IMR-90 (cell line): ENCODE results near the gene SLC6A4. TPM values are rescaled to one million over a fixed set of nuclear protein-coding genes. Genes with fewer than 3 reads are reported as not detected.

Experiments
- ATAC-seq: fragments of 200-7000 bp; cut with Tn5 transposase; 2 replicates; pipeline ENCODE4 v1.9.1; 2020; ENCODE audit warnings: low read depth, mild to moderate bottlenecking, moderate library complexity
- BruUV-seq: library from RNA; stranded (reverse); fragments of 400-500 nt; replicated peaks from 2 replicates; lab custom pipeline; 2021; lab: Mats Ljungman, UMichigan
- CTCF ChIA-PET: fragments of 300-600 bp; formaldehyde crosslinking; extraction: SDS; loops from one replicate; lab custom pipeline; 2021; ENCODE audit warnings: antibody characterized with exemption; lab: Yijun Ruan, JAX
- POLR2A ChIA-PET: fragments of 300-600 bp; sonication (Branson Sonifier 250); formaldehyde crosslinking; loops from one replicate; lab custom pipeline; 2022; ENCODE audit warnings: antibody characterized with exemption; ENCODE audit not compliant: unreplicated experiment; lab: Charles Lee
- DNase-seq: peaks from one replicate; pipeline ENCODE4 v3.0.0; 2013
- H2AFZ ChIP-seq: replicated peaks from 2 replicates; pipeline ENCODE3; 2013; ENCODE audit warnings: low read length, mild to moderate bottlenecking; ENCODE audit not compliant: poor library complexity
- H2AK5ac ChIP-seq: 2 replicates; pipeline ENCODE4 v1.6.1; 2013; ENCODE audit warnings: low read depth, low read length, inconsistent platforms
- H2AK9ac ChIP-seq: replicated peaks from 2 replicates; pipeline ENCODE3; 2013; ENCODE audit warnings: mild to moderate bottlenecking, low read depth, low read length, moderate library complexity; ENCODE audit not compliant: poor library complexity
- H2BK120ac ChIP-seq: 2 replicates; pipeline ENCODE4 v1.6.1; 2013; ENCODE audit warnings: low read depth, low read length, inconsistent platforms
- H2BK15ac ChIP-seq: 3 replicates; pipeline ENCODE4 v1.6.1; 2013; ENCODE audit warnings: low read depth, low read length, inconsistent platforms
- H2BK20ac ChIP-seq: 2 replicates; pipeline ENCODE4 v1.6.1; 2013; ENCODE audit warnings: low read depth, mild to moderate bottlenecking, inconsistent platforms, low read length, moderate library complexity
- H2BK5ac ChIP-seq: 2 replicates; pipeline ENCODE4 v1.6.1; 2013; ENCODE audit warnings: mild to moderate bottlenecking, low read depth, low read length, inconsistent platforms; ENCODE audit not compliant: poor library complexity, severe bottlenecking
- H3K14ac ChIP-seq: replicated peaks from 2 replicates; pipeline ENCODE4 v1.6.1; 2013; ENCODE audit warnings: low read depth, low read length, inconsistent platforms
- H3K18ac ChIP-seq: 2 replicates; pipeline ENCODE4 v1.6.1; 2013; ENCODE audit warnings: low read depth, low read length, control low read depth
- H3K23ac ChIP-seq: 2 replicates; pipeline ENCODE4 v1.6.1; 2013; ENCODE audit warnings: low read depth, low read length, inconsistent platforms
- H3K27ac ChIP-seq: 2 replicates; pipeline ENCODE4 v1.5.1; 2013; ENCODE audit warnings: mild to moderate bottlenecking, control low read depth, low read length; ENCODE audit not compliant: insufficient read depth
- H3K27me3 ChIP-seq: 2 replicates; pipeline ENCODE4 v1.6.1; 2013; ENCODE audit warnings: low read length; ENCODE audit not compliant: control insufficient read depth, insufficient read depth
- H3K36me3 ChIP-seq: 2 replicates; pipeline ENCODE4 v1.6.1; 2013; ENCODE audit warnings: low read length, mixed read lengths; ENCODE audit not compliant: control insufficient read depth, insufficient read depth
- H3K4ac ChIP-seq: 2 replicates; pipeline ENCODE4 v1.6.1; 2013; ENCODE audit warnings: low read depth, low read length, inconsistent platforms
- H3K4me1 ChIP-seq: 2 replicates; pipeline ENCODE4 v1.6.1; 2013; ENCODE audit warnings: low read length, mixed read lengths; ENCODE audit not compliant: control insufficient read depth, insufficient read depth
- H3K4me2 ChIP-seq: 2 replicates; pipeline ENCODE4 v1.6.1; 2013; ENCODE audit warnings: low read depth, mild to moderate bottlenecking, control low read depth, low read length, moderate library complexity
- H3K4me3 ChIP-seq: 2 replicates; pipeline ENCODE4 v1.5.1; 2013; ENCODE audit warnings: low read depth, mild to moderate bottlenecking, control low read depth, low read length, moderate library complexity; ENCODE audit not compliant: insufficient read depth
- H3K56ac ChIP-seq: 2 replicates; pipeline ENCODE4 v1.6.1; 2013; ENCODE audit warnings: low read length, inconsistent platforms; ENCODE audit not compliant: insufficient read depth; ENCODE audit errors: extremely low read depth
- H3K79me1 ChIP-seq, 2 experiments: 2 replicates each; pipeline ENCODE4 v1.6.1; 2013; ENCODE audit warnings: low read length in 2 of 2, inconsistent platforms in 1 of 2, low read depth in 1 of 2
- H3K9ac ChIP-seq: 2 replicates; pipeline ENCODE4 v1.6.1; 2013; ENCODE audit warnings: low read depth, low read length, control low read depth
- H3K9me1 ChIP-seq: 2 replicates; pipeline ENCODE4 v1.6.1; 2013; ENCODE audit warnings: low read length, inconsistent platforms; ENCODE audit not compliant: insufficient read depth
- H3K9me3 ChIP-seq: 2 replicates; pipeline ENCODE4 v1.6.1; 2013; ENCODE audit warnings: low read length; ENCODE audit not compliant: control insufficient read depth, insufficient read depth
- H4K20me1 ChIP-seq: 2 replicates; pipeline ENCODE4 v1.6.1; 2013; ENCODE audit warnings: low read length, inconsistent platforms; ENCODE audit not compliant: insufficient read depth
- H4K5ac ChIP-seq: 2 replicates; pipeline ENCODE4 v1.6.1; 2013; ENCODE audit warnings: mild to moderate bottlenecking, low read depth, low read length, control low read depth
- H4K8ac ChIP-seq, 2 experiments: 2 replicates each; pipeline ENCODE4 v1.6.1; 2013; ENCODE audit warnings: low read depth in 2 of 2, low read length in 2 of 2, control low read depth in 1 of 2, inconsistent platforms in 1 of 2
- H4K91ac ChIP-seq: 2 replicates; pipeline ENCODE4 v1.6.1; 2013; ENCODE audit warnings: low read depth, low read length, inconsistent platforms; ENCODE audit not compliant: insufficient read depth
- BHLHE40 ChIP-seq: fragments of 150-350 bp; IDR thresholded peaks from 2 replicates; pipeline ENCODE4 v1.6.1; 2016; ENCODE audit warnings: mild to moderate bottlenecking, low read depth, low read length
- CEBPB ChIP-seq: IDR thresholded peaks from 2 replicates; pipeline ENCODE4 v1.6.1; 2012; ENCODE audit warnings: low read depth, low read length, improper control_type of control experiment
- CHD1 ChIP-seq: IDR thresholded peaks from 2 replicates; pipeline ENCODE4 v1.6.1; 2012; ENCODE audit warnings: low read depth, low read length, improper control_type of control experiment
- FOS ChIP-seq: fragments of 150-350 bp; IDR thresholded peaks from 2 replicates; pipeline ENCODE4 v1.6.1; 2016; ENCODE audit warnings: low read depth, low read length
- MAFK ChIP-seq: IDR thresholded peaks from 2 replicates; pipeline ENCODE4 v1.6.1; 2012; ENCODE audit warnings: low read depth, low read length, improper control_type of control experiment
- MAZ ChIP-seq: IDR thresholded peaks from 2 replicates; pipeline ENCODE4 v1.6.1; 2012; ENCODE audit warnings: low read depth, mild to moderate bottlenecking, low read length, improper control_type of control experiment, moderate library complexity, borderline replicate concordance
- MXI1 ChIP-seq: IDR thresholded peaks from 2 replicates; pipeline ENCODE4 v1.6.1; 2012; ENCODE audit warnings: low read depth, mild to moderate bottlenecking, low read length, moderate library complexity, borderline replicate concordance
- NFE2L2 ChIP-seq: fragments of 150-350 bp; IDR thresholded peaks from 2 replicates; pipeline ENCODE4 v1.6.1; 2016; ENCODE audit warnings: low read depth, mild to moderate bottlenecking, low read length
- POLR2A ChIP-seq: IDR thresholded peaks from 2 replicates; pipeline ENCODE4 v1.6.1; 2012; ENCODE audit warnings: mild to moderate bottlenecking, low read depth, low read length
- RAD21 ChIP-seq: IDR thresholded peaks from 2 replicates; pipeline ENCODE4 v1.6.1; 2012; ENCODE audit warnings: low read length, improper control_type of control experiment
- RCOR1 ChIP-seq: IDR thresholded peaks from 2 replicates; pipeline ENCODE4 v1.6.1; 2012; ENCODE audit warnings: mild to moderate bottlenecking, low read length, improper control_type of control experiment; ENCODE audit not compliant: insufficient replicate concordance
- RFX5 ChIP-seq: IDR thresholded peaks from 2 replicates; pipeline ENCODE4 v1.8.0; 2012; ENCODE audit warnings: low read depth, mild to moderate bottlenecking, low read length, moderate library complexity
- WGBS, 2 experiments: methylation state at CpG; one replicate each; pipeline versions ENCODE4 v1.1.5 to v1.1.7; 2013; ENCODE audit warnings: missing lambda C conversion rate in 2 of 2; ENCODE audit not compliant: insufficient read length in 1 of 2; ENCODE audit errors: extremely low coverage in 2 of 2; 5-methylcytosine and 5-hydroxymethylcytosine counted together
- dilution Hi-C: fragments of 300-500 bp; cut with HindIII; formaldehyde crosslinking; loops from one replicate; pipeline ENCODE4 v1.14.3; 2018; ENCODE audit warnings: low sequenced_read_pairs; ENCODE audit not compliant: unreplicated experiment
- in situ Hi-C: fragments of 300-500 bp; cut with MboI; formaldehyde crosslinking; loops from 3 replicates; pipeline ENCODE4 v1.14.3; 2019; ENCODE audit warnings: low sequenced_read_pairs, inconsistent platforms, mixed read lengths
- intact Hi-C: fragments of 100-400 bp; cut with micrococcal nuclease; formaldehyde crosslinking; loops from 2 replicates; pipeline ENCODE4 v1.10.0; 2022
- polyA plus RNA-seq, 3 experiments: library from polyadenylated mRNA; depleted of rRNA; stranded (reverse); fragments of >200 nt; gene quantifications; 2 replicates each; pipeline ENCODE4 v1.2.3, GENCODE V29; 2012; ENCODE audit warnings: low replicate concordance in 1 of 3
- total RNA-seq: library from RNA; depleted of rRNA; stranded (reverse); fragments of >200 nt; gene quantifications from 2 replicates; pipeline ENCODE4 v1.2.3, GENCODE V29; 2012
- TF ChIP-seq, protein P1 (sequence below): conservative IDR thresholded peaks from 2 replicates; pipeline ENCODE4 v1.5.1; 2012; ENCODE audit warnings: mild to moderate bottlenecking, low read depth, low read length, improper control_type of control experiment
- TF ChIP-seq, protein P2 (sequence below): fragments of 150-350 bp; IDR thresholded peaks from 2 replicates; pipeline ENCODE4 v1.6.1; 2017; ENCODE audit warnings: mild to moderate bottlenecking, antibody characterized with exemption, low read length, low read depth
- TF ChIP-seq, protein P3 (sequence below): fragments of 150-350 bp; IDR thresholded peaks from 2 replicates; pipeline ENCODE4 v1.6.1; 2016; ENCODE audit warnings: low read depth, mild to moderate bottlenecking, low read length, moderate library complexity, borderline replicate concordance

SLC6A4 gene
- total and polyA plus RNA-seq, 2 of the 4 experiments (the other 2 are of a cell fraction) = under 0.01 TPM; not detected in 1

DNA sequence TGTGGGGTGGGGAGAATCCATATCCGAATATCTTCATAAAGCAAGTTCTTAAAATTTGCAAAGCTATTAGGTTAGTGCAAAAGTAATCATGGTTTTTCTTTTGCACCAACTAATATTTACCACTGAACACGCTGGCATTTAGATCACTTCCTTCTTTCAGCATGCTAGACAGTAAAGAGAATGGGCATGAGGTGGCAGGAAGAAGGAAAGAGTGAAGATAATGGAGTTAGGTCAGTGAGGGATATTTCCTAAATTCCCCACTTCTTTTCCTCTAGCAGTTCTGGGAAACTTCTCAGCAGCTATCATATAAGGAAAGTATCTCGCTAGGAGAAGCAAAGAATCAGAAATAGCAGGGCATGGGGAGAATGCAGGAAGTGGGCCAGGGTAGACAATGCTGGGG, 39.0 kb downstream of the SLC6A4 start:
- H4K20me1 ChIP-seq = no peaks in the 10 kb centered on the region
- in situ Hi-C loops (no loop called here), intact Hi-C loops (no loop called here), dilution Hi-C loops (no loop called here)
- no peaks in the 10 kb centered on the region for H3K9me3 ChIP-seq
- no peak overlapping the region for H3K4me2 ChIP-seq
- H3K4ac ChIP-seq = no peak overlapping the region
- no peak overlapping the region for H2BK5ac ChIP-seq
- no peak overlapping the region for H4K8ac ChIP-seq
- no peak overlapping the region for H3K14ac ChIP-seq
- no peak overlapping the region for H2BK20ac ChIP-seq
- no peak overlapping the region for H3K4me3 ChIP-seq
- no peak overlapping the region for H3K23ac ChIP-seq
- ChIA-PET POLR2A (no interaction called here), CTCF (interaction anchor here (0.6 kb wide), 1 partner anchor 899 kb away, joined by 3 read pairs; no protein-coding TSS in a partner anchor)
- no peak overlapping the region for H2AFZ ChIP-seq
- no peak overlapping the region for H4K91ac ChIP-seq
- H2BK15ac ChIP-seq = no peak overlapping the region
- no peak overlapping the region for H2AK5ac ChIP-seq
- H3K36me3 ChIP-seq = no peaks in the 10 kb centered on the region
- DNase-seq (no peak), ATAC-seq (no peak)
- H2BK120ac ChIP-seq = no peak overlapping the region
- no CpG with 5 or more reads among the region's 3 CpGs for WGBS, 2 experiments
- no peak overlapping the region for H3K9ac ChIP-seq
- no peaks in the 10 kb centered on the region; the same call in 1 of the 2 replicates for H3K27me3 ChIP-seq
- TF ChIP-seq FOS (no peak), CEBPB (no peak), MAZ (no peak), BHLHE40 (no peak), RFX5 (no peak), RCOR1 (no peak), CHD1 (no peak), RAD21 (no peak), MXI1 (no peak), MAFK (no peak), NFE2L2 (no peak), POLR2A (no peak)
- TF ChIP-seq, protein P1, sequence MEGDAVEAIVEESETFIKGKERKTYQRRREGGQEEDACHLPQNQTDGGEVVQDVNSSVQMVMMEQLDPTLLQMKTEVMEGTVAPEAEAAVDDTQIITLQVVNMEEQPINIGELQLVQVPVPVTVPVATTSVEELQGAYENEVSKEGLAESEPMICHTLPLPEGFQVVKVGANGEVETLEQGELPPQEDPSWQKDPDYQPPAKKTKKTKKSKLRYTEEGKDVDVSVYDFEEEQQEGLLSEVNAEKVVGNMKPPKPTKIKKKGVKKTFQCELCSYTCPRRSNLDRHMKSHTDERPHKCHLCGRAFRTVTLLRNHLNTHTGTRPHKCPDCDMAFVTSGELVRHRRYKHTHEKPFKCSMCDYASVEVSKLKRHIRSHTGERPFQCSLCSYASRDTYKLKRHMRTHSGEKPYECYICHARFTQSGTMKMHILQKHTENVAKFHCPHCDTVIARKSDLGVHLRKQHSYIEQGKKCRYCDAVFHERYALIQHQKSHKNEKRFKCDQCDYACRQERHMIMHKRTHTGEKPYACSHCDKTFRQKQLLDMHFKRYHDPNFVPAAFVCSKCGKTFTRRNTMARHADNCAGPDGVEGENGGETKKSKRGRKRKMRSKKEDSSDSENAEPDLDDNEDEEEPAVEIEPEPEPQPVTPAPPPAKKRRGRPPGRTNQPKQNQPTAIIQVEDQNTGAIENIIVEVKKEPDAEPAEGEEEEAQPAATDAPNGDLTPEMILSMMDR = no peak
- TF ChIP-seq, protein P2, sequence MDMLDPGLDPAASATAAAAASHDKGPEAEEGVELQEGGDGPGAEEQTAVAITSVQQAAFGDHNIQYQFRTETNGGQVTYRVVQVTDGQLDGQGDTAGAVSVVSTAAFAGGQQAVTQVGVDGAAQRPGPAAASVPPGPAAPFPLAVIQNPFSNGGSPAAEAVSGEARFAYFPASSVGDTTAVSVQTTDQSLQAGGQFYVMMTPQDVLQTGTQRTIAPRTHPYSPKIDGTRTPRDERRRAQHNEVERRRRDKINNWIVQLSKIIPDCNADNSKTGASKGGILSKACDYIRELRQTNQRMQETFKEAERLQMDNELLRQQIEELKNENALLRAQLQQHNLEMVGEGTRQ = no peak
- TF ChIP-seq, protein P3, sequence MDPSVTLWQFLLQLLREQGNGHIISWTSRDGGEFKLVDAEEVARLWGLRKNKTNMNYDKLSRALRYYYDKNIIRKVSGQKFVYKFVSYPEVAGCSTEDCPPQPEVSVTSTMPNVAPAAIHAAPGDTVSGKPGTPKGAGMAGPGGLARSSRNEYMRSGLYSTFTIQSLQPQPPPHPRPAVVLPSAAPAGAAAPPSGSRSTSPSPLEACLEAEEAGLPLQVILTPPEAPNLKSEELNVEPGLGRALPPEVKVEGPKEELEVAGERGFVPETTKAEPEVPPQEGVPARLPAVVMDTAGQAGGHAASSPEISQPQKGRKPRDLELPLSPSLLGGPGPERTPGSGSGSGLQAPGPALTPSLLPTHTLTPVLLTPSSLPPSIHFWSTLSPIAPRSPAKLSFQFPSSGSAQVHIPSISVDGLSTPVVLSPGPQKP = no peak
- BruUV-seq = no TSS peak
- no peaks in the 10 kb centered on the region for H3K79me1 ChIP-seq
- no peak overlapping the region for H3K27ac ChIP-seq
- no peak overlapping the region for H3K18ac ChIP-seq
- no peak overlapping the region for H2AK9ac ChIP-seq
- H3K56ac ChIP-seq = no peak overlapping the region
- no peaks in the 10 kb centered on the region; the same call in 1 of the 2 replicates for H3K9me1 ChIP-seq
- H3K4me1 ChIP-seq = no peaks in the 10 kb centered on the region
- H4K5ac ChIP-seq = no peak overlapping the region
